Activated naive CD8-positive, alpha-beta T cell treated with anti-CD3 and anti-CD28 coated beads, Interleukin-2, amount 10 ng/mL, durations not matched to agents 7 days and 5 days (primary cell): ENCODE results near the gene SPOCD1. TPM values are rescaled to one million over a fixed set of nuclear protein-coding genes. Genes with fewer than 3 reads are reported as not detected.

Experiments used
- ATAC-seq: fragments of 150-1000 bp; cut with Tn5 transposase; one replicate; pipeline ENCODE4 v1.10.0; 2021; ENCODE audit warnings: low read depth, moderate library complexity
- POLR2A ChIA-PET: fragments of 350-600 bp; sonication (Branson Sonifier 250); formaldehyde crosslinking; loops from one replicate; lab custom pipeline; 2021; ENCODE audit warnings: antibody characterized with exemption; lab: Charles Lee
- DNase-seq: peaks from one replicate; pipeline ENCODE4 v3.0.0; 2021
- H3K27ac Mint-ChIP-seq: one replicate; pipeline ENCODE4 v1.8.0; 2022; ENCODE audit warnings: mild to moderate bottlenecking, mixed read lengths
- H3K27me3 Mint-ChIP-seq: one replicate; pipeline ENCODE4 v1.8.0; 2022; ENCODE audit warnings: mild to moderate bottlenecking, moderate library complexity, mixed read lengths
- H3K36me3 Mint-ChIP-seq: one replicate; pipeline ENCODE4 v1.8.0; 2021; ENCODE audit warnings: mild to moderate bottlenecking, mixed read lengths
- H3K4me1 Mint-ChIP-seq: one replicate; pipeline ENCODE4 v1.8.0; 2021; ENCODE audit warnings: mixed read lengths
- H3K4me3 Mint-ChIP-seq: one replicate; pipeline ENCODE4 v1.8.0; 2022; ENCODE audit warnings: mild to moderate bottlenecking, moderate library complexity, mixed read lengths
- H3K9me3 Mint-ChIP-seq: one replicate; pipeline ENCODE4 v1.8.0; 2021; ENCODE audit warnings: mixed read lengths
- total RNA-seq, 2 experiments: library from RNA; stranded (reverse); gene quantifications; one replicate each; pipeline ENCODE4 v1.2.3, GENCODE V29; 2021

Gene SPOCD1
- total RNA-seq, 2 experiments from 2014 or later = 0.34 to 0.36 TPM

DNA sequence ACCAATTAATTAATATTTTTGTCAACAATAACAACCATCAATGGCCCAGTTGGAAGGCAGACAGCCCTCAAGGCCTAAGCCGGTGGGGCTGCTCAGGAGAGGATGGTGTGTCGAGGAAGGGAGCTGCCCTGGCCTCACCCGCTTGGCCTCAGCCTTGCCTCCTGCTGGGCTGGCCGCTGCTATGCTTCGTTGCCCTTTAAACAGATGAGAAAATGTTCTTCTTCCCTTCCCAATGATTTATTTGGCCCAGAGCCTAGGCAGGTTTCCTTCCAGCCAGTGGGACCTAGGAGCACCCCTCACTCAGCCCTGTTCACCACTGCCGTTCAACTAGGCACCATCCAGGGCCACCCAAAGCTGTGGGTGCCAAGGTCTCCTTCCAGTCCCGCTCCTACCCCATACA, 48.6 kb downstream of the SPOCD1 start:
- H3K36me3 Mint-ChIP-seq = no peaks in the 10 kb centered on the region
- H3K4me3 Mint-ChIP-seq = no peak overlapping the region
- H3K27ac Mint-ChIP-seq = no peak overlapping the region
- ATAC-seq = no peak
- DNase-seq = no peak
- peaks cover 56% of the 10 kb centered on the region for H3K27me3 Mint-ChIP-seq
- H3K9me3 Mint-ChIP-seq = no peaks in the 10 kb centered on the region
- peaks cover 26% of the 10 kb centered on the region for H3K4me1 Mint-ChIP-seq
- POLR2A ChIA-PET = interaction anchor here (1.2 kb wide), 1 partner anchor 21 kb away, joined by 3 read pairs; no protein-coding TSS in a partner anchor

DNA sequence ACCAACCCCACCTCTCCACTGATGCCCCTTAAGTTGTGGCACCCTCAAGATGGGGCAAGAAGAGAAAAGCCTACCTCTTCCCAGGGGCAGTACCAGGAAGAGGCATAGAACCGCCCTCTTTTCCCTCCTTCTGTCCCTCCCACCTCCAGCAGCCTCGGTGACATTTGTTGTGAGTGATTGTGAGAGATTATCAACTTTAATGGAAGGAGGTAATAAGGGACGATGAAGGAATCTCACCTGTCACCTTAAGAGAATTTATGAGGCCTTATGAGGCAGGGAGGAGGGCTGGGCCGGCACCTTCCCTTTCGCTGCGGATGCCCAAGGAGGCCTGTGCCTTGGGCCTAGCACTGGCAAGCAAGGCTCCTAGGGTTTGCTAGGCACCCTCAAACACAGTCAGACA, 50.3 kb downstream of the SPOCD1 start:
- H3K4me3 Mint-ChIP-seq = no peak overlapping the region

GRCh38 chr1:31765041-31765467, 50.8 kb downstream of the SPOCD1 start:
- Mint-ChIP-seq H3K4me3 (no peak overlapping the region), H3K36me3 (no peaks in the 10 kb centered on the region), H3K9me3 (no peaks in the 10 kb centered on the region), H3K27me3 (peaks cover 54% of the 10 kb centered on the region), H3K4me1 (peaks cover 20% of the 10 kb centered on the region), H3K27ac (no peak overlapping the region)
- ATAC-seq = no peak
- no peak for DNase-seq
- POLR2A ChIA-PET = interaction anchor here (1.5 kb wide), 1 partner anchor 24 kb away, joined by 5 read pairs; no protein-coding TSS in a partner anchor

More for the DNA sequence above, 50.3 kb downstream of the SPOCD1 start:
- no peak for ATAC-seq
- H3K27ac Mint-ChIP-seq = no peak overlapping the region
- POLR2A ChIA-PET = interaction anchor here (1.5 kb wide), 1 partner anchor 24 kb away, joined by 5 read pairs; no protein-coding TSS in a partner anchor
- H3K9me3 Mint-ChIP-seq = no peaks in the 10 kb centered on the region
- H3K36me3 Mint-ChIP-seq = no peaks in the 10 kb centered on the region
- peaks cover 55% of the 10 kb centered on the region for H3K27me3 Mint-ChIP-seq
- DNase-seq = no peak
- H3K4me1 Mint-ChIP-seq = peaks cover 20% of the 10 kb centered on the region

GRCh38 chr1:31764312-31765040, 51.3 kb downstream of the SPOCD1 start, which contains the start of gene ADGRB2:
TSS of gene ADGRB2 (minus strand) at chr1:31764340. CDS start at chr1:31757221, 7,119 bp downstream.
- Mint-ChIP-seq H3K4me3 (peak within 1 kb of the TSS; percentile 80), H3K4me1 (peaks cover 21% of the 10 kb centered on the region), H3K27me3 (peaks cover 56% of the 10 kb centered on the region), H3K36me3 (no peaks in the 10 kb centered on the region), H3K9me3 (no peaks in the 10 kb centered on the region), H3K27ac (no peak within 1 kb of the TSS)
- ATAC-seq (peak; percentile 15), DNase-seq (no peak)
- POLR2A ChIA-PET = interaction anchor here (1.5 kb wide), 1 partner anchor 25 kb away, joined by 5 read pairs; no protein-coding TSS in a partner anchor

- H3K27me3 Mint-ChIP-seq = peaks cover 53% of the 10 kb centered on the region
- POLR2A ChIA-PET = interaction anchor here (0.5 to 1.2 kb wide), 3 partner anchors 10 to 125 kb away, joined by 3 to 4 read pairs (median 3); partner anchors contain the start of gene PEF1
- no peak overlapping the region for H3K27ac Mint-ChIP-seq
These were observed 52.0 kb downstream of the SPOCD1 start for GRCh38 chr1:31763671-31764311.

GRCh38 chr1:31762726-31763670, 52.8 kb downstream of the SPOCD1 start:
- no peaks in the 10 kb centered on the region for H3K36me3 Mint-ChIP-seq
- H3K27ac Mint-ChIP-seq = no peak overlapping the region
- H3K4me1 Mint-ChIP-seq = peaks cover 16% of the 10 kb centered on the region
- H3K4me3 Mint-ChIP-seq = peak overlapping the region; percentile 80
- POLR2A ChIA-PET = interaction anchor here (0.5 to 1.2 kb wide), 5 partner anchors 9 to 303 kb away, joined by 3 to 4 read pairs (median 3); partner anchors contain the start of gene PEF1
- peak; percentile 29 for ATAC-seq
- DNase-seq = peak; percentile 76
- peaks cover 45% of the 10 kb centered on the region for H3K27me3 Mint-ChIP-seq
- no peaks in the 10 kb centered on the region for H3K9me3 Mint-ChIP-seq

More at GRCh38 chr1:31763671-31764311, 52.0 kb downstream of the SPOCD1 start:
- H3K4me1 Mint-ChIP-seq = peaks cover 16% of the 10 kb centered on the region
- H3K4me3 Mint-ChIP-seq = peak overlapping the region; percentile 80
- no peaks in the 10 kb centered on the region for H3K36me3 Mint-ChIP-seq
- peak; percentile 11 for ATAC-seq
- no peaks in the 10 kb centered on the region for H3K9me3 Mint-ChIP-seq
- DNase-seq = no peak

GRCh38 chr1:31762323-31762722, 53.5 kb downstream of the SPOCD1 start:
- DNase-seq (no peak), ATAC-seq (no peak)
- H3K9me3 Mint-ChIP-seq = no peaks in the 10 kb centered on the region
- no peak overlapping the region for H3K4me3 Mint-ChIP-seq
- H3K27ac Mint-ChIP-seq = no peak overlapping the region
- POLR2A ChIA-PET = interaction anchor here (0.9 kb wide), 1 partner anchor 11 kb away, joined by 3 read pairs; no protein-coding TSS in a partner anchor
- H3K27me3 Mint-ChIP-seq = peaks cover 41% of the 10 kb centered on the region
- peaks cover 16% of the 10 kb centered on the region for H3K4me1 Mint-ChIP-seq
- H3K36me3 Mint-ChIP-seq = no peaks in the 10 kb centered on the region

- Mint-ChIP-seq H3K27me3 (peaks cover 41% of the 10 kb centered on the region), H3K36me3 (no peaks in the 10 kb centered on the region), H3K4me3 (peak overlapping the region; percentile 22), H3K27ac (no peak overlapping the region), H3K4me1 (peaks cover 16% of the 10 kb centered on the region), H3K9me3 (no peaks in the 10 kb centered on the region)
- ATAC-seq (no peak), DNase-seq (no peak)
- POLR2A ChIA-PET = no interaction called here
These were observed 53.9 kb downstream of the SPOCD1 start for GRCh38 chr1:31761883-31762282.

GRCh38 chr1:31760471-31761470, 55.1 kb downstream of the SPOCD1 start:
- POLR2A ChIA-PET = interaction anchor here (0.7 to 1.6 kb wide), 3 partner anchors 10 to 27 kb away, joined by 3 to 7 read pairs (median 3); no protein-coding TSS in a partner anchor
- ATAC-seq (peak; percentile 41), DNase-seq (peak; percentile 69)
- Mint-ChIP-seq H3K4me1 (peaks cover 16% of the 10 kb centered on the region), H3K36me3 (no peaks in the 10 kb centered on the region), H3K27ac (peak overlapping the region; percentile 16), H3K4me3 (peak overlapping the region; percentile 55), H3K27me3 (peaks cover 37% of the 10 kb centered on the region), H3K9me3 (no peaks in the 10 kb centered on the region)

DNA sequence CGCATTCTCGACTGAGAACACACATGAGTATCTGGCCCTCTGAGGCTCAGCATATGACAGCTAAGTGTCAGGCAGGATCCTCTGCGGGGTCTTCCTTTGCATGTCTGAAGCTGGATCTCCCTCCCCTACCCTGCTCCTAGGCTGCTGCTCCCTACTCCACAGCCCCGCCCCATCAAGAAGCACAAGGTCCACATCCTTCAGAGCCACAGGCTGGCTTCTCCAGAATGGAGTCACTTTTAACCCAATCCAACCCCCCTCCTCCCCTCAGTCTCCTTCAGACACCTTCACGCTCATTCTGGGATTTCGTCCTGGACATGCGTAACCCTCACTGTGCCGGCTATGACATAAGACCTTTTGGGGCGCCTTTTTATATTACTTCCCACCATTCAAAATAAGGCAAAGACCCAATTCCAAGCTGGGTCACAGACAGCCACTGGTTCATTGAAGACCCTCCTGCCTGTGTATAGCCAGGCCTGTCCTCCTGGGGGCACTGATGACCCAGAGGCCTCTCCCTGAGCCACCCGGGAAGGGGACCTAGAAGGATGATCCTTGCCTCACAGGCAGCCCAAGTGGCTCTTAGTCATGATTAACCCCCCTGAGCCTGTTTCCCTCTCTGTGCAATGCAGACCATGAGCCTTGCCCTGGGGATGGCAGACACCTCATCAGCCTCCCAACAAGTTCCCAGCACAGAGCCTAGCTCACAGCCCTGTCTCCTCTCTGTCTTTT, 56.4 kb downstream of the SPOCD1 start:
- DNase-seq (no peak), ATAC-seq (no peak)
- Mint-ChIP-seq H3K4me1 (peaks cover 9% of the 10 kb centered on the region), H3K4me3 (no peak overlapping the region), H3K27ac (no peak overlapping the region), H3K9me3 (no peaks in the 10 kb centered on the region), H3K27me3 (peaks cover 29% of the 10 kb centered on the region), H3K36me3 (no peaks in the 10 kb centered on the region)
- POLR2A ChIA-PET = no interaction called here

DNA sequence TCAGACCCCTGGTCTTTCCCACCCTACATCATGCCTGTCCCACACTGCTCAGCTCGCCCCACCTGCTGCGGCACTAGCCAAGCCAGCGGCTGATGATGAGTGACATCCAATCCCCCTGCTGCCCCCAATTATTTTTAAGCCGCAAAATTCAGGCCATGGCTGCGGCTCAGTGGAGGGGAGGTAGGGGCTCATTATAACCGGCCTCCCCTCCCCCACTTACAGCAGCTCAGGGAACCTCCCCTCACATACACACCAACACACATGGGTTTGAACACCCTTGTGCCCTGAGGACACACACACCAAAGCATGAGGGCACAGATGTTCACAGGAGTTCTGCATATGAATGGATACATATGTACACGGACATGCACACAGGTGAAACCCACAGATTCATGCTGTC, 57.0 kb downstream of the SPOCD1 start:
- Mint-ChIP-seq H3K36me3 (no peaks in the 10 kb centered on the region), H3K9me3 (no peaks in the 10 kb centered on the region), H3K4me1 (peaks cover 9% of the 10 kb centered on the region), H3K4me3 (no peak overlapping the region), H3K27ac (no peak overlapping the region), H3K27me3 (peaks cover 29% of the 10 kb centered on the region)
- POLR2A ChIA-PET = no interaction called here
- DNase-seq (no peak), ATAC-seq (no peak)
